GM19395 (cell line): ENCODE results near the gene ZFP36L1.

Source experiments
- ATAC-seq: cut with Tn5 transposase; IDR thresholded peaks from one replicate; pipeline ENCODE4 v1.9.1; 2021; ENCODE audit warnings: mild to moderate bottlenecking, moderate library complexity; ENCODE audit not compliant: unreplicated experiment

The ZFP36L1 gene

DNA sequence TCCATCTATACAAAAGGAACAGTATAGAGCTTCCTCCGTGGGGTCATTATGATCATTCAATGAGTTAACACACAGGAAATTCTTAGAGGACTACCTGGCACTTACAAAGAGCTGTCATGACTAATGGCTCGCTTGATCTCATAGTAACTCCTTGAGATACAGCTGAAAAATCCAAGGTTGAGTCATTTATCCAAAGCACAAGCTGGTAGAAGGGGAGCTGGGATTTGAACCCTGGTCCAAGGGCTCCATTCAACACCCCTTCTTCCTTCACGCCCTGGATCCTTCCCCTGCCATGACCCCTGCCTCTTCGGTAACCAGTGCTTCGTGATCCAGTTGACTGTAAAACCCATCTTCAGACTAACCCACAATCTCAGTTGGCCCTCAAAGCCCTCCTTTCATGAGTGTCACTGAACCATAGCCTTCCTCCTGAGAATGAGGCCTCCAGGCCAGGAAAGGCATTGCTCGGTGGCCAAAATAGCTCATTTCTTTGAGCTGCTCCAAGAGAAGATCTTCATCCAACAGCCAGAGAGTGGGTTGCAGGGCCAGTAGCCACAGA lies 7.8 kb downstream of the ZFP36L1 start:
- ATAC-seq: no peak

DNA sequence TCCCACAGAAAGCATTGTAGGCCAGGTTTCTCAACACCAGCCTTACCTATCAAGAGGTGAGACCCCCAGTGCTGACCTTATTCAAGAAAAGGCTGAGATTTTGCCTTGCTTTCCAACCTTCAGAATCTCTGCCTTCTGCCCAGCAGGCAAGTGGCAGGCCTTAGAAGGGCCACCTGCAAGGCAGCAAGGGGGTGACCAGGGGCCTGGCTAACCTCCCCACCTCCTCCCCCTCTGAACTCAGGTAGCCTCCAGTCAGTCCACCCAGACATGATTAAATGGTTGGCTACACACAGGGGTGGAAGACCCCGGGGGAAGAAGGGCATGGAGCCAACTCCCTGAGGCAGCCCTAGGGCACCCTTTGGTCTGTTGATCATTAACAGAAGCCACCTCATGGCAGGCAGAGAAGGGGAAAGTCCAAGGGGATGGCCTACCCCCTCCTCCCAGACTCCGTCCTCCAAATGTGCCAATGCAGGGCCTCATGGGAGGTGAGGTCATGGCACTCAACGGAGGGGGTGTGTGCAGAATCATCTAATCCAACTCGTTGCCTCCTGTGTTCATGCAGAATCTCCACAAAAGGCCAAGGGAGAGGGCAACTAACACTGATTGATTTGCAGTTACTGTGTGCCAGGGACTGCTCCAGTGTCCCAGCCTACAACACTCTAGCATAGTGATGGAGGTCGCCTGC lies 8.5 kb downstream of the ZFP36L1 start:
- ATAC-seq: no peak

DNA sequence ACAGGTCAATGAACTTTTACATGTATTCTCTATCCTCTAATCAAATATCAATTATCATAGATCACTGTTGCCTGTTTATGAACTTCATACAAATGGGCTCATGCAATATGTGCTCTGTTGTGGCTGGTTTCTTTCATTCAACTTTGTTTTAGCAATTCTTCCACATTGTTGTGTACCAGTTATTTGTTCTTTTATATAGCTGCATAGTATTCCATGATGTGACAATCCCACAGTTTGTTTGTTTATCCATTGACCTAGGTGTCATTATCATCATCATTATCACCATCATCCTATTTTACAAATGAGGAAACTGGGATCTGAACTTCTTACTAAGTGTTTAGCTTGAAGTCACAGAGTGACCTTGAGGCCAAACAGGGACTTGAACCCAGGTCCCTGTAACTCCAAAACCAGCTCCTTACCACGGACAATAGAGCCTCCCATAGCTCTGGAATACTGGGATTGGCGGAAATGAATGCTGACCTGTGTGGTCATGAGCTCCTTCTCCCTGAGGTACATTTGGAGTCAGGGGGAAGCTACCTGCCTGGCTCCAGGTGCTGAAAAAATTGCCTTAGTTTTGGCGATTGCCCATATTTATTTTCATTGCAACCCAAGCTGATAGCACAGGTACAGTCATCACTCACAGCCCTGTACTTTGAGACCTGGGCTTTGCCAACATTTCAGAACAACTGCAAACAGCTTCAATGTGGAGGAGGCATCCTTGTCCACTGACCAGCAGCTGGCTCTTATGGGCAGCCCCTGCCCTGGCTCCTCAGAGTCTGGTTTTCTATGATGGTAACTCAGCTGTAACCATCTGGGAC lies 9.2 kb downstream of the ZFP36L1 start:
- ATAC-seq: no peak

DNA sequence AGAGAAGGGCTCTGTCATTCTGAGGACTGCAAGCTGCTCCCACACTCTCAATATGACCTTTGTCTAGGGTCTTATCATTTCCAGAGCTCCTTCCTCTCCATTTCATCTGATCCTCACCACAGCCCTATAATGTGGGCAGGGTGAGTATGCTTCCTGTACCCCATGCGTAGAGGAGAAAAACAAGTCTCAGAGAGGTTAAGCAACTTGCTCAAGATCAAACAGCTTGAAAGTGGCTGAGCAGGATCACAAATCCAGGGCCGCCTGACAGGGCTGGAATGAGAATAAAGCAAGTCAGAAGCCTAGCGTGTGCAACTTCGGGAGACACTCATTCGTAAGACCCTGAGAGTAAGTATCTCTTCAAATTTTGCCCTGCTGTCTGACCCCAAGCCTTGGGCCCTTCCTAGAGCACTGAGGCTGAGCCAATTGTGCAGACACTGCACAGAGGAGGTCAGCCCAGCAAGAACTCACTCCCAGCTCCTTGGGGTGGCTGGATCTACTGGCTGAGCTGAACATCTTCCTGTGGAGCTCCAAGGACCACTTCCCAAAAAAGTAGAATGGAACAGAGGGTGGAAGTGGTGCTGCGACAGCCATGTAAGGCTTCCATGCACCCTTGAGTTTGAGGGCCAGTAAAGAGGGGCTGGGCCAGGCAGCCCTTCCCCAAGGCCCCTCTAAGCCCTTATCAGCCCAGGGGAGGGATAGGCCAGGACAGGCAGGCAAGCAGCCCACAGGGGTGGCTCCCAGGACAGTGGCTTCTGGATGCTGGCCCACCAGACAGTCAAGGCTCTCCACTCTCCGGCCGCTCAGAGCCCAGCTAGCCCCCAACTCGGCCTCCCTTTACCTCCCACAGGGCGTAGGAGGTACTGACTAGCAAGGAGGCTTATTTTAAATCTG lies 10.5 kb downstream of the ZFP36L1 start:
- no peak for ATAC-seq

DNA sequence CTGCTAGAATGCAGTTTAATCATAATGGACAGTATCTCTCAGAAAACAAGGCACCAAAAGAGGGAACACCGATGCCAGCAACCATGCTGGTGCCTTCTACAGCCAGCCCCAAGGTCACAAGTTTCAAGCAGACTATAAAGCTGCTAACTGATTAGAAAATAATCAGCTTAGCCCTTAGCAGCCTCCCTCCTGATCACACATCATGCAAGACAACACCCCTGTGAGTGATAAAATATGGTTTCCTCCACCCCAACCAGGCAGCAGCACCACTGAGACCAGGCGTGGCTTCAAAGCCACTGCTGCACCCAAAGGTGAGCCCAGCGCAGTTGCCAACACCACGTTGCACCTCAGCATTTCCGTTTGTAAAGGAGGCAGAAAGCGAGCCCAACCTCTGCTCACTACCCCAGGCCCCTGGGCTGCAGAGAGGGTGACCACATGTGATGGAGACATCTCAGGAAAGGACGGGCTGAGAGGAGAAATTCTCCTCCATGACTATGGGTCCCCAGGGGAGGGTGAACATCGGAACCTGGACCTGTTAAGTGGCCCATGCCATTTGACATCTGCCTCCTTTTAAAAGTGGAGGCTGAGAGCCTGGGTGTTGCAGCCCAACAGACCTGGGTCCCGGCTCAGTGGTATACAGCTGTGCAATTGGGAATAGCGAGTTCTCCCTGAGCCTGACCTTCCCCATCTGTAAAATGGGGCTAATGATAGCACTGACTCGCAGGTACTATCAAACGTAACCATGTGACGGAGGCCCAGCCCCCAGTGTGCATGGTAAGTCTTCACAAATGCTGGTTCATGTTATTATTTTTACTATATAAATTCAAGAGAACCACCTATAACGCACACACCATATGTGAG lies 11.5 kb downstream of the ZFP36L1 start:
- ATAC-seq: no peak

DNA sequence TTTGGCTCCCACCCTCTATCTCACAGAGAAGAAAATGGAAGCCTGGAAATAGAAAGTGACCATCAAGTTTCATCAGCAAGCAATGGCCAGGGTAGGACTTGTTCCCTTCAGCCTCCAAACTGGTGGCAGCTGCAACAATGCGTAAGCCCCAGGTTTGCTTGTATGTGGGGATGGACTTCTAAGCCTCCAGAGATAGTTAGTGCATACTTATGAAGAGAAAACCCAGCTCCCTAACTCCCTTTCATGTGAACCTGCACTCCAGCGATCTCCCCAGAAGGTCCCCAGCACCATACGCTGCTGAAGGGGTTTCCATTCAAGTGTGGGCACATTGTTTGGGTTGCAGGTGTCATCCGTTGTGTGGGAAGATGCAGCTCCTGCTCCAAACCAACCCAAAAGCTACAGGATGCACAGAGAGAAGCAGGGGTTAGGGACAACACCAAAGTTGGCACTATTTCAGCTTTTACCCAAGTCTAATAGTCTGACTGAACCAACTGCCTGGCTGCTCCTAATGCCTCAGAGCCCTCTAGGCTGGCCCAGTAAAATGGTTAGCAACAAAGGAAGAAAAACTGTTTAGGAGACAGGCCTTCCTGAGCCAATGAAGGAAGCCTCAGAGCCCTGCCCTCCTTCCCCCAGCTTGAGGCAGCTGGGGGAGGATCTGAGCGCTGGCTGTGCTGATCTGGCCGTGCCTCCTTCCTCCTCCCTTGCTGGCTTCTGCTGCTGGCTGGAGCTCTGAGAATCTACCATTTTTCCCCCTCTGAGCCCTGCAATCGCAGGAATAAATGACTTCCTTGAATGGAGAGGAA lies 12.3 kb downstream of the ZFP36L1 start:
- no peak for ATAC-seq

DNA sequence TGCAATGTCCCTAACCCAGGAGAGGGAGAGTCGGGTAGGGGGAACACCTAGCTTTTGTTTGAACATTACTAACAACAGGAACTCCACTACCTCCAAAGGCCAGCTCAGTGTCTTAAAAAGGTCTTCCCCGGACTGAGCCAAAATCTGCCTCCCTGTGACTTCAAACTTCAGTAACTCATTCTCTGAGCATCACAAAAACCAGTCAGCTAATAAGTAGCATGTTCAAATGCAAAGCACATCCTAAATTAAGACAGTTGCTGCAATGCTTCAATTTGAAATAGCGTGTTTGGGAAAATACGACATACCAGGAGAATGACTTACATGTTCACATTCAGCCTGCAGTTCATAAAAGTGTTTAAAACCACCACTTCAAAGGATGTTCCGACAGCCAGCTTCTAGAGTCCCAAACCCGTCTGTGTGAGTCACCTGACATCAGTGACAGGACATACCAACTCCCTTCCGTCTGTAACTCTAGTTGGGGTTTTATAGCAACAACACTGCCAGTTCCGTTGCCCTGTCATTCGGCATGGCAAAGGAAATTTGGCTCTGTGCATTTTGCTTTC lies 13.0 kb downstream of the ZFP36L1 start:
- no peak for ATAC-seq

DNA sequence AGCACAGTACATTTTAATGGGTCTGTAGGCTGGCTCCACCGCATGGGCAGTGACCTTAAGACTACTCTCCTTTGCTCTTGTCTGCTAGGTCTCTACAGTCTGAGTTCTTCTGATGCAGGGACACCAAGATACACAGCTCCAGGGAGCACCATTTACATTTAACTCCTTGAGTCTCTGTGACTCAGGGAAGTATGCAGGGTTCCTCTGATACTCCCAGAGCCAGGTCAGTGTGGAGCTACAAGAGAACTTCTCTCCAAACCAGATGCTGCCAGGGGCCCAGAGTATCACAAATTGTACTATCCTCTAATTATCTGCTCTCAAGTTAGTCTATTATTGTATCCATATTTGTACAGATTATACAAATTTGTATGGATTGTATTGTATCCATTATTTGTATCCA lies 15.2 kb downstream of the ZFP36L1 start:
- no peak for ATAC-seq

DNA sequence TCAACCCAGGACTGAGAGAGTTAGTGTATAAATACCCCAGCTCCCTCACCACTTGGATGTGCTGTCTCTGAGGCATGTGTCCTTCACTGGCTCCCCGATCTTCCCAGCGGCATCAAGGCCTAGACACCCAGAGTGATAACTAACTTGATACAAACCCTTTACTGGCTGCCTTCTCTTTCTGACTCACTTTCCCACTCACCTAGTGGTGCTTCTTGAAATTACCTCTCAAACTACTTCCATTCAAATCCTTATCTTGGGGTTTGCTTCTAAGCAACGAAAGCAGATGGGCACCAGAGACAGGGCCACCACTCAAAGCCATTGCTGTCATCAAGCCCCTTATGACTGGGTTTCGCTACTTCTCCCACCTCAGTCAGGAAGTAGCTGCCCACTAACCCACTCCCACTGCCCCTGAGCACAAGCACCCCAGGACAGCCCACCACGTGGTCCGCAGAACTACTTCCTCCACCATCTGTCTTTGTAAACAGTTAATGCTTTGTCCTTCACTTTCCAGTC lies 17.2 kb downstream of the ZFP36L1 start:
- no peak for ATAC-seq

DNA sequence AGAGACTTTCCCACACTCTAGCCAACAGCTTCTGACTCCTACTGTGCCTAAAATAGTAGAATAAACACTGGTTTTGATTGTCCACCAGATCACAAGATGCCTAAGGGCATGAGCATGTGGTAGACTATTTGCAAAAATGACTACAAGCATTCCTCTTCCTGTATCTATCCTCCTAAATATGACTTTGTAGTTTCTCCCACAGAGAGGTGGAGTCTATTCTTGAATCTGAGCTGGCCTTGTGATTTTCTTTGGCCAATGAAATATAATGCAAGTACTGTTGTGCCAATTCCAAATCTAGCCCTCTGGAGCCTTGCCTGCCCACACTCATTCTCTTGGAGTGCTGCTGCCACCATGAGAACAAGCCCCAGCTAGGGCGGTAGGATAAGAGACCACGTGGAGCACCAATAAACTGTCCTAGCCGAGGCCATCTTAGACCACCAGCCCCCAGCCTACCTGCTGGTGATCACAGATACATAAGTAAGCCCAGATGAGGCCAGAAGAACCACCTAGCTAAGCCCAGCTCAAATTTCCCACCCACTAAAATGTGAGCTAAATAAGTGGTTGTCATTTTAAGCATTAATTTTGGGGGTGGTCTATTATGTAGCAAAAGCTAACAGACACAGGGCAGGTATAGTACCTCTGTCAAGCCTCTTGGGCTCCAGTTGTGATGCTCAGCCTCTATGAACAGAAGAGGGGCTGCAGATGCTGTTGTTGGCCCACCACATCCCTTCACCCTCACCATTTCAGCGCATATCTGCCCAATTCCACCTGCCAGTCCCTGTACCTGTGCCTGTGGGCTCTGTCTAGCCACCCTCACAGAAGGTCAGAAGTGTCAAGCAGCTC lies 17.9 kb downstream of the ZFP36L1 start:
- ATAC-seq: no peak

DNA sequence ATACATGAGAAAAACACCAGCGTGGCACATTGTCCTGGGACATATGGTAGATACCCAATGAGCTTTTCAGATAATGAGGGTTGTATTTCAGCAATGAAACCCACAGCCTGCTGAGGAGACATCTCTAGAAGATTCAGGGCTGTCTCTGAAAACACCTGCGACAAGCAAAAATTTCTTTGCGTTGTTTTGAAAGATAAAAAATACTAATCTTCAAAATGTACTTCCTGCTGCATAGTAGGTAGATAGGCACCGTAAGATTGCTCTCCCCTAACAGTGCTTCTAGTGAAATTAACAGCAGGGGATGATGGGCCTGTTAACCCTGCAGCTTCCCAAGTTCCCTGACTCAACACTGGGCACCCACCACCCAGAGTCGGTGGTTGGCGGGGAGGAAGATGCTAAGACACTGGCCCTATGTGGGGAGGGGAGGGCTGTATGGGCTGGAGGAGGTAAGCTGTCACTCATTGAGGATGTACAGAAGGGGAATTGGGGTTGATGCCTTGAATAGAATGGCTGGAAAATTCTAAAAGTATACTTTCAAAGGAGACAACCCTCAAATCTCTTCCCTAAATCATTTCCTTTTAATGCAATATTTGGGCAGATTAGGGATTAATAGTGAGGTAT lies 20.0 kb downstream of the ZFP36L1 start:
- ATAC-seq: no peak

DNA sequence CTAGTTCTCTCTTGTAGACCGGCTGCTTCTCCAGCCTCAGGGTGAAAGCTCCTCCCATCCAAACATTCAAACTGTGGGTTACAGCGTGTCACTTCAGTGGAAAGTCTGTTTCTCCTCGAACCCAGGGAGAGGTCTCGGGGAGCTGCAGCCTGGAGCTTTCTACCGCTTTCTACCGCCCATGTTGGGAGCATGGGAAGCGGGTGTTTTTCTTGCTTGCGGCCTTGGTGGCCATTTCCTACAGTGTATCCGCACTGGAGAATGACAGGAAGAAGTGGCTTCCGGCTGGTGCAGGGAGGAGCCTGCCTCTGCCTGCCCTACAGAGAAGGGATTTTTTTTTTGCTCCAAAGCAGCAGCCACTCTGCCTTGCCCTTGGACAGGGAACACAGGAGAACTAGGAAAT lies 21.2 kb downstream of the ZFP36L1 start:
- no peak for ATAC-seq

DNA sequence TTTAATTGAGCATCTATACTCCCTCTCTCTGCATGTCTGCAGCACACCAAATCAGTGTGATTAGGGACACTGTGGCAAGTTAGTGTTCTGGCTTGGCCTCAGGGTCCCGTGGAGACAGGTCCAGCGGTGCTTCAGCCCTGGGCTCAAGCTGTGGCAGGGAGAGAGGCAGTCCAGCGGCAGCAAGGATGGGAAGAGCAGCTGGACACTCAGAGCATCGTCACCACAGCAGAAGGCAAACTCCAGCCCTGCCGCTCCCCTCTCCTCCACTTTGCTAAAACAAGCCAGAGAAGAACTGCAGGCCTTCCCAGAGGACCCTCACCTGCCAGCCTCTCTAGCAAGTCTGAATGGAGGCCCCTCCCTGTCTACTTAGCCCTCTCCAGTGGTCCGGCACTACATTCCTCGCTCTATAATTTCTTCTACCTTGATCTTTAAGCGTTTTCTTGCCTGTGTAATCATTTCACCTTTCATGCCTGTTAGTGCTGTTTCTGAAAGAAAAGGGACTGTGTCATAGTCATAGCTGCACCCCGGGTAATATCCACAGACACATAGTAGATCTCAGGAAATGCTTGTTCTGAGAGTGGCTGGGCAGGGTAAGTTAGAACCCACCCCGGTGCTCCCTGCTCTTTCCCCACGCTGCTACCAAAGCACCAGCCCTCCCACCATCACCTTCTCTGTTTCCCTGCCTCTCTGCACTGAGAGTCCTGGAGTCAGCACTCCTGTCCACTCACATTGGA lies 22.1 kb downstream of the ZFP36L1 start:
- ATAC-seq: no peak

DNA sequence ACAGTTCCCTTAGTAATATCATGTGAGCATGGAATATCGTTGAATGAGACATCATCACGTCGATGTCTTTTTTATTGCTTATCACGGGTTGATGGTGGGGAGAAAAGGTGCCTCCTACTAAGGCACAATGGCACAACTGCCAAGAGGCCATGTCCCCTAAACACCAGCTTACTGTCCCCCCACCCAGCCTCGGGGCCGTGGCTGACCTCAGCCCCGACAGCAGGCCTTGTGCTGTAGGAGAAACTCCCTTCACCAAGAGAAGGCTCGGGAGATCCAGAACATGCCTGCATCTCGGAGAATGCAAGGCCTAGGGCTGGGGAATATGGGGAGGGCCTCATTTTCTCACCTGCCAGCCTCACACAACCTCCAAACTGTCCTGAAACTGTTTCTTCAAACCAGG lies 22.8 kb downstream of the ZFP36L1 start:
- no peak for ATAC-seq

DNA sequence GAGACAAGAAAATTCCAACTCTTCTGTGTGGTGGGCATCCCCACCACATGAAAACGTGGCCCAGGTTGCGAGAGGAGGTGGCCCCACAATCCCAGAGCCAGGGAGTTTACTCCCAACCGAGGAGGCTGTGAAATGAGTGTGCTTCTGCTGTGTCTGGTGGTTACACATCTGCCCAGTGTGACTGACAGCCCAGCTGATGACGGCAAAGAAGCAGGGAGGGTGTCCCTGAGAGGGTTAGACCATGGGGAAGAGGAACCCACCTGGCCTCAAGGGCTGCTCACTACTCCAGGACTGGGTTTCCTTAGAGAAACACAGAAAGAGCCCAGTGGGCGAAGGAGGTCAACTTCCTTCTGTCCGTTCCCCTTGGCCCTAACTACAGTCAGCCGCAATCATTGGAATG lies 24.6 kb downstream of the ZFP36L1 start:
- no peak for ATAC-seq

DNA sequence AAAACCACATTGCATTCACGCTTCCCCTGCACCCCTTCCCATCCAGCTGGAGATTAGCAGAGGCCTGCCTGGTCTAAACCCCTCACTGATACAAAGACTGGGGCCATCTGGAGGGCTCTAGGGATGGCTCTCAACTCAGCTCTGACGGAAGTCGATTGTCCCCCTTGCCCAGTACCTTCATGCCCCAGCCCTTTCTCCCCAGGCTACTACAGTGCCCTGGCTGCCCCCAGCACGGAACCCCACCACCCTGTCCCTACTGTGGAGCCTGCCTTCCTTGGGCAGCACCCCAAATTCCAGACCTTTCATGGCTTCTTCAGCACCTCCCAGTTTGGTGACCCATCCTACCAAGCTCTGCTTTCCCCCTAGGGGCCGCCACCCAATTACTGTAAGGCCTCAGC lies 25.6 kb downstream of the ZFP36L1 start:
- ATAC-seq: no peak
